NCI-H1417 treated with DMSO at 0.1 percent for 48 hours (cell line): ENCODE measurements around the gene PRDX1.
"Not testable (repeated sequence)": the region's sequence is repeated elsewhere in the genome, so short reads cannot be mapped to it uniquely, and the experiment has no call there.

Experiments
- DNase-seq: peaks from one replicate; lab custom pipeline; 2025; lab: John Stamatoyannopoulos, UW

PRDX1 gene

DNA sequence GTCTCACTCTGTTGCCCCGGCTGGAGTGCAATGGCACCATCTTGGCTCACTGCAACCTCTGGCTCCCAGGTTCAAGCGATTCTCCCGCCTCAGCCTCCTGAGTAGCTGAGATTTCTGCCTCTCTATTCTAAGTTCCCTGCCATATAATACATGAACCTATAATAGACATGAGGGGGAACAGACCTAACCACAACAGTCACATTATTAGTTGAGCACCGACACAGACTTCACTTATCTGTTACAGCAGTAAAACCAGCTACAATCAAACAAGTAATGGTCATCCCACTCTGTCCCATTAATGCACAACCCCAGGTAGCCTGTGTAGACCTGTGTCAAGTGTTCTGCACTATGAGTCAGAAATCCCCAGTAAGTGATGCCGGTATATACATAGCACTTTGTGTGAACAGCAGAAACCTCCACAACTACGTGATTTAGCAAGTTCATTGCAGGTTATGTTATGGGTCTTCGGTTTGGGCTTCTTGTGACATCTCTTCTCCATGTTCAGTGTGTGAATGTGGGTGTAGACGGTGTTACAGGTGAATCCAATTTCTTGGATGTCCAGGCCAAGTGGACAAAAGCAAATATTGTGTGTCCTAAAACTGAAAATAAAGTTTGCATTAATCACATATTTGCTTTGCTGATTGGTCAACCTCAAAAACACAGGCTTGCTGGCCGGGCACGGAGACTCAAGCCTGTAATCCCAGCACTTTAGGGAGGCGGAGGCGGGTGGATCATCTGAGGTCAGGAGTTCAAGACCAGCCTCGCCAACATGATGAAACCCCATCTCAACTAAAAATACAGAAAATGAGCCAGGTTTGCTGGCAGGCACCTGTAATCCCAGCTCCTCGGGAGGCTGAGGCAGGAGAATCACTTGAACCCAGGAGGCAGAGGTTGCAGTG is 18.0 kb downstream of the PRDX1 start:
- no peak for DNase-seq

DNA sequence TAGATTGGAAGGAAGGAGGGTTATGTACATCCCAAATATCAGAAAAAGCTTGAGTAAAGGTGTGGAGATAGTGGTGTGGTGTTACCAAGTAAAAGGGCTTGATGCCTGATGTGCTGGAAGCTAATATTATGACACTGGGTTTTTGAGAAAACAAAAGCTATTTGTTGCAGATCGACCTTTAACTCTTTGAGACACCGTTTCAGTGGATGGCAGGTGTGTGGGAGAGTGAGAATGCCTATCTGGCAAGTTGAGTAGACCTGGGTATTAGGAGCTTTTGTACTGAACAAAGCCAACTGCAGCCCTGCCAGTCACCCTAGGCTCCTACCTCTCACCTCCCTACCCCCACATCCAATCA is 20.2 kb downstream of the PRDX1 start:
- no peak for DNase-seq

DNA sequence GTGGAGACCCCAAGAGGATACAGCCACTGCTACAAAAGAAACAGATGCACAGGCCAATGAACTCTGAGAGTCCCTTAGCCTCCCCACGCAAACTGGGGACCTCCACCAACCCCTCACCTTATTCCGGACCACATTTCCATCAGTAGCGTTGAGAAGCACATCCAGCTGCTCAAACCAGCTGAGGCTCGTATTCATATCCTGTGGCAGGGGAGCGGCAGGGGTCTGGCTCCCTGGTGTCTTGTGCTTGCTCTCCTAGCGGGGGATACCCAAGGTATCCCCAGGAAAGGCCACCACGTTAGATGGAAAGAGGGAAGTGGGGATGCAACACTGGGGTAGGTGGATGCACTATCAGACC is 22.3 kb downstream of the PRDX1 start:
- no peak for DNase-seq

DNA sequence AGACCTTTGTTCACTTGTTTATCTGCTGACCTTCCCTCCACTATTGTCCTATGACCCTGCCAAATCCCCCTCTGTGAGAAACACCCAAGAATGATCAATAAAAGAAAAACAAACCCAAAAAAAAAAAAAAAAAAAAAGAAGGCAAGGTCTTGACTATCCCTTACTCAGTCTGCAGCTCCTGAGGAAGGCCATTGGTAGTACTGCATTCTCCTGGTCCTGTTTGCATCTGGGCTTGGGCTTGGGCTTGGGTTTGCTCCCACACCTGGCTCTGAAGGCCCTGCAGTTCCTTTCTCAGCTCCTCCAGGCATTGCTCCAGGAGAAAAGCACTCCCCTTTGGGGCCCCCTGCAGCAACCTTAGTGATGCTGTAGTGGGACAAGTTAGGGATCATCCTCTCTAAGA is 23.4 kb downstream of the PRDX1 start:
- DNase-seq = no peak

DNA sequence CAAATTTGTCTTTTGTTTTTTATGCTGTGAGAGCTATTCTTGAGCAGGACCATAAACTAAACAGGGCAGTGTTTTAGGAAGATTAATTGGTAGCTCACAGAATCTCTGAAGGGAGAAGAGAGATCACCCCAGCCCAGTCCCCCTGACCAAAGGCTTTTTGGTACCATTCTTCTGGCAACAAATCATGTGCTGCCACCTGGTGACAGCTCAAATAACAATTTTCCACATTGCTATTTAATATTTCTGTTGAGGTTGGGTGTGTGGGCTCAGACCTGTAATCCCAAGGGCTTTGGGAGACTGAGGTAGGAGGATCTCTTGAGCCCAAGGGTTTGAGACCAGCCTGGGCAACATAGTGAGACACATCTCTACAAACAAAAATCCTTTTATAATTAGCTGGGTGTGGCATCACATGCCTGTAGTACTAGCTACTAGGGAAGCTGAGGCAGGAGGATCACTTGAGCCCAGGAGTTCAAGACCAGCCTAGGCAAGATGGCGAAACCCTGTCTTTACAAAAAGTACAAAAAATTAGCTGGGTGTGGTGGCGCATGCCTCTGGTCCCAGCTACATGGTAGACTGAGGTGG is 28.5 kb downstream of the PRDX1 start:
- no peak for DNase-seq

DNA sequence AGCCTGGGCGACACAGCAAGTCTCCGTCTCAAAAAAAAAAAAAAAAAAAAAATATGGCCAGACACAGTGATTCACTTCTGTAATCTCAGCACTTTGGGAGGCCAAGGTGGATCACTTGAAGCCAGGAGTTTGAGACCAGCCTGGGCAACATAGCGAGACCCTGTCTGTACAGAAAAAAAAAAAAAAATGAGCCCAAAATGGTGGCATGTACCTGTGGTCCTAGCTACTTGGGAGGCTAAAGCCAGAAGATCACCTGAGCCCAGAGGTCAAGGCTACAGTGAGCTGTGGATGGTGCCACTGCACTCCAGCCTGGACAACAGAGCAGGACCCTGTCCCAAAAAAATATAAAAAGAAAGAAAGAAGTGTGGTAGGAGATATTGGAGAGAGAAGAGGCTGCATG is 29.0 kb downstream of the PRDX1 start:
- DNase-seq = no peak

DNA sequence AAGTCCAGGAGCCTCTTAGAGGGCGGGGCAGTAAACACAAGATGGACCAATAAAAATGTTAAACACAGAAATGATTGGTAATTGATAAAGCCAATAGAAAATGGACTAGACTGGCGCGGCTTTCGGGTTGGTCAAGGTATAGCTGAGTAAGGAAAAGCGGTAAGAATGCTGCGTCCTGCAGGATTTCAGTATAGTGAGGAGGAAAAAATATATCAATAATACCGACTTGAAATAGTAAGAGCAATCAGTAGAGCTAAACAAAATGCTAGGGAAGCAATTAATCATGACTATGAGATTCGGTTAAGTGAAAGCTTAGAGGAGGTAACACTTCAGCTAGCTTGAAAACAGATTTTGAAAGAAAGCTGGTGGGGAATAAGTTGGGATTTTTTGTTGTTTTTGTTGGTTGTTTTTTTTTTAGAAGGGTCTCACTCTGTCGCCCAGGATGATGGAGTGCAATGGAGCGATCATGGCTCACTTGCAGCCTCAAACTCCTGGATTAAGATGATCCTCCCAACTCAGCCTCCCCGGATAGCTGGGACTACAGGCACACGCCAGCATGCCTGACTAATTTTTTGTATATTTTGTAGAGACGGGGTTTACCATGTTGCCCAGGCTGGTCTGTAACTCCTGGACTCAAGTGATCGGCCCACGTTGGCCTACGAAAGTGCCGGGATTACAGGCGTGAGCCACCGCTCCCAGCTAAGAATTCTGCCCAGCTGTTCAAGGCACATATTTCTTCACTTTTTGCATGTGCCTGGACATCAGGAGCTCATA is 30.0 kb downstream of the PRDX1 start:
- no peak for DNase-seq

DNA sequence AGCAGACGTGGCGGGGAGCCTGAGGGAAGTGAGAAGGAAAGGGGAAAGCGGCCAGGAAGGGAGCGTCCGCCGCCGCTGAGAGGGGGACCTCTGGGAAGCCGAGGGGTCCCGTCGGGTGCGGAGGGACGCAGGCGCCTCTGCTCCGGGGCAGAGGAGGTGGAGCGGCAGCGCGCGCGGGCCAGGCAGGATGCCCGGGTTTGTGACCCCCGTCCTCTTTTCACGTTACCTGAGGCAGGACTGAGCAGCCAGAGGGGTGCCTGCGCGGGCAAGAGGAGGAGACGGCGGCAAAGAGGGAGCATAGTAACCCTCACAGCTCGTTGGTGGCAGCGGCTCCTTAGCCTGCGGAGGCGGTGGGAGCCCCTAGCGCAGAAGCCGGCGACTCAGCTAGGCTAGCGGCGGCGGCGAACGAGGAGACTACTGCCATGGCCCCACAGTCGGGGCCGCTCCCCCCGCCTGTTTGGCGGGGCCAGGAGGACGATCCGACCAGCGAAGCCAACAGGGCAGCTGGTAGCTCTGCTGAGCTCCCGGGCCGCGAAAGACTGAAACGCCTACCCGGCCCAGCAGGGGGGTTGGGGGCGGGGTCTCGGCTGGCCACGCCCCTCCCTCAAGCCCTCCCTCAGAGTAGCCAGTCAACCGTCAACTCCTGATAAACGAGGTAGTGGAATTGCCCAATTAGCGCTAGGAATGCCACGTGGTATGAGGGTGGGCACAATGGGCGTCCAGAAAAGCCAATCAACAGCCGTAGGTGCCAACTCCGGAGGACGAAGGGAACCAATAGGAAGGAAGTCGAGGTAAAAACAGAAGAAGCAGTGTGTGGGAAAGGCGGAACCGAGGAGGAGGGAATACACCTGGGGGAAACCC is 30.8 kb downstream of the PRDX1 start, which contains the start of gene TESK2:
TESK2 (minus strand) TSS at position 538 of the 861 bp plus-strand sequence. CDS start 33,378 bp downstream, outside the sequence.
- peak; percentile 99 for DNase-seq

DNA sequence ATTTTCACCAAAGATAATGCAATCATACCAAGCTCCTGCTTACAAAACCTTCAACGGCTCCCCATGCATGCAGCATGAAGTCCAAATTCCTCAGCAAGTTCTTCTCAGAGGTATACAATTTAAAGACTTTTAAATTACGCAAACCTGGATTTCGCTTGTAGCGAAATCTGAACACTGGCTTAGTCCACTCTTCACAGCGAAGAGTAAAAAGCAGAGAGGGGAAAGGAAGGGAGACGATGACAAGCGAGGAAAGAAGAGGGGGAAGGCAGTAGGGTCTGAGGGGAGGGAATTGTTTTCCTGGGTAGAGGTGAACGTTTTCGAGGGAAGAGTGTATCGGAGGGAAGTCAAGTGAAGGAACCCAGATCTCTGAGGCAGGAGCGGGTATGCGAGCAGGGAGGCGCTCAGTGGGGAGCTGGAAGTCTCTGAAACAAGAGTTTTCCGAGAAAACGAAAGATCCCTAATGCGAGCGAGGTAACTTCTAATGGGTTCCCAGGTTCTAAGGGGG is 31.5 kb downstream of the PRDX1 start:
- no peak for DNase-seq

DNA sequence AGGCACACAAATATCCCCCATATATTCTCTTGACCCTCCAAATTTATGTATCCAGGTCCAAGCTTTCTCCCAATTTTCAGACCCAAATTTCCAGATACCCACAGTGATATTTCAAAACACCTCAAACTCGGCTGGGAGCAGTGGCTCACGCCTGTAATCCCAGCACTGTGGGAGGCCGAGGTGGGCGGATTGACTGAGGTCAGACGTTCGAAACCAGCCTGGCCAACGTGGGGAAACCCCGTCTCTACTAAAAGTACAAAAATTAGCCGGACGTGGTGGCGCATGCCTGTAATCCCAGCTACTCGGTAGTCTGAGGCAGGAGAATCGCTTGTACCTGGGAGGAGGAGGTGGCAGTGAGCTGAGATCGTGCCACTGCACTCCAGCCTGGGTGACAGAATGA is 32.3 kb downstream of the PRDX1 start:
- not testable (repeated sequence) for DNase-seq

DNA sequence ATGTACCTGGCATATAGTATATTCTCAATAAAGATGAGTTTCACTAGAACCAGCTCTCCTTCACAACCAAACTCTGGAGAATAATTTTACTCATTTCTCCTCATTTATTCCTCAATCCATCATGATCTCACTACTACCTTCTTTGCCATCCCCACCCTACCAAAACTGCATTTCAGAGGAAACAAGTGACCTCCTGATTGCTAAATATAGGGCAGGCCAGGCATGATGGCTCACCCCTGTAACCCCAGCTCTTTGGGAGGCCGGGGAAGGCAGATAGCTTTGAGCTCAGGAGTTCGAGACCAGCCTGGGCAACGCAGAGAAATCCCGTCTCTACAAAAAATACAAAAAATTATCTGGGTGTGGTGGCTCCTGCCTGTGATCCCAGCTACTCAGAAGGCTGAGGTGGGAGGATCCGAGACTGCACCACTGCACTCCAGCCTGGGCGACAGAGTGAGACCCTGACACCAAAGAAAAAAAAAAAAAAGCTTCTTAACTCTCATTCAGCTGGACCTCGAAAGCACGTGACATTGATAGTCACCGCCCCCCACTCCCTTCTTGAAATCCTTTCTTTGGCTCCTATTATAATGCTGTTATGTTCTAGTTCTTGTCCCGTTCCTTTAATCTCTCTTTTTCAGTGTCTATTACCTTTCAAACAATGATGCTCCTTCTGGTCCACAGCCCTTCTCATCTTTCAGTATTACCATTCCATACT is 32.9 kb downstream of the PRDX1 start:
- DNase-seq = no peak

DNA sequence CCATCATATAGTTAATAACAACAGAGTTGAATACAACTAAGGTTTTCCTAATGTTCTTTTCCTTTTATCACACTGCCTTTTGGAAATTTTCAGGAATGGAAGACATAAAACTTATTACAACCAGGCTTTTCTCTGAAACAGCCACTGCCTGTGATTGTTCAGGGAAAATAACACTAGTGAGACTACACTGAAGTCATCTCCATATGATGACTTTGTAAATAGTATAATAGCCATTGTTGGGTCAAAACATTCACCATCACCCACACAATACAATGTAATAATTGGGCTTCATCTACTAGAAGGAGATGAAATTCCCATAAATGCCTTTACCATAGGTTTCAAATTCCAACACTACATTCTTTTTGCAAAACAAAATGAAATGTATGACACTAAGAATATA is 35.7 kb downstream of the PRDX1 start:
- no peak for DNase-seq

DNA sequence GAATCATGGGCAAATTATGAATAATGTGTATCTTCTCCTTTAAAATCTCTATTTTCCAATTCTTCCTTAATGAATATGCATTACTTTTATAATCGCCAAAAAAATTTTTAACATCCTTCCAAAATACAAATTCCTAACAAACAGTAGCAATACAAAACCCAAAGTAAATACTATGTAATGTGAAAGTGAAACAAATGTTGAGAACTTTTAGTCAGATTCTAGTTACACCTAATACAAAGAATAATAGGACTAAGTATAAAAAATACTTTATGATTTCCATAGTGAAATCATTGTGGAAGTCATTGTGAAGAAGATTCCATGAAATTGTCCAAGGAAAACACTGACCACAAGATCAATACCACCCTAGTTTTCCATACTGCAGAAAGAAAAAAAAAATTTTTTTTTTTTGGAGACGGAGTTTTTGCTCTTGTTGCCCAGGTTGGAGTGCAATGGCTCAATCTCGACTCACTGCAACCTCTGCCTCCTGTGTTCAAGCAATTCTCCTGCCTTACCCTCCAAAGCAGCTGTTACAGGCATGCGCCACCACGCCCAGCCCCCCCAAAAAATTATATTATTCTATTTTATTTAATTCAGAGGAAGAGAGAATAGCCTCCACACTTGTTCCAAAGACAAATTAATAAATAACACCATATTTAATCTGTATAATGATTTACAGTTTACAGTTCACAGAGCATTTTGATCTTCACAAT is 42.5 kb downstream of the PRDX1 start:
- no peak for DNase-seq

DNA sequence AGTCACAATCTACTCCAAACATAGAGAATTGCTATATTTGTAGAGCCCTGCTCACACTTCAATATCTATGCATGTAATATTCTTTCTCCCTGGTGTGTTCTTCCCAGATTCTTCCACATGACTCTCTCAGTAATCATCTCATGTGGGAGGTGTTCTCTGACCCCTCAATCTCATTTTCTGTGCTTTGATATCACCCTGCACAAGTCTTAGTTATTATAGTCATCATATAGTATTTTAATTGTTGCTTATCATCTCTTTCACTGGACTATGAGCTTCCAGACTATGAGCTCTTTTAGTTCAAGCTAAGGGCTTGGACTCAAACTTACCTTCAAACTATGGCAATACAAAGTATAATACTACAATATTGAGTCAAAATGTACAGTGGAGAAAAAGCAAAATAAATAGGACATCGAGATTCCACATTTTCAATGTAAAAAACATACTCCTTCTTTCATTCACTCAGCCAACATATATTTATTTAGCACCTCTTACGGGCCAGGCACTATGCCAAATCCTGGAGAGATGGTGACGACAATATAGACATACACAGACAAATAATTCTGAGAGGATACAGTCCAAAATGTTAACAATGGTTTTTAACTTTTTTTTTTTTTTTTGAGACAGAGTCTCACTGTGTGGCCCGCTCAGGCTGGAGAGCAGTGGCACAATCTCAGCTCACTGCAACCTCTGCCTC is 43.4 kb downstream of the PRDX1 start:
- DNase-seq = no peak

DNA sequence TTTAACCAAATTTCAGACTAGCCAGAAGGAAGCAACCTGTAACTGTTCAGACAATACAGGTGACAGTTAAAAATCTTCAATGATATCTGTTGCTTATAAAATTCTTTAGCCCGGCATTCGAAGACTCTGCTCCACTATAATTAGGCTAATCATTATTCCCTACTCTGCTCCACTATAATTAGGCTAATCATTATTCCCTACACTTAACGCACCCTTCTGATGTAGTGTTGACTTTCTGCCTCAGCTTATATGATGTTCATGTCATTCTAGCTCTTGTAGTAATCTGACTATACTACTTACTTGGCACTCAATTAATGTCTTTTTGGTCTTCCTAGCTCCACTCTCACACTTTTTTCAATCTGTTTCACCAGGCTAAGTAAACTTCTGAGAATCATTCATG is 44.0 kb downstream of the PRDX1 start:
- DNase-seq = peak; percentile 78

DNA sequence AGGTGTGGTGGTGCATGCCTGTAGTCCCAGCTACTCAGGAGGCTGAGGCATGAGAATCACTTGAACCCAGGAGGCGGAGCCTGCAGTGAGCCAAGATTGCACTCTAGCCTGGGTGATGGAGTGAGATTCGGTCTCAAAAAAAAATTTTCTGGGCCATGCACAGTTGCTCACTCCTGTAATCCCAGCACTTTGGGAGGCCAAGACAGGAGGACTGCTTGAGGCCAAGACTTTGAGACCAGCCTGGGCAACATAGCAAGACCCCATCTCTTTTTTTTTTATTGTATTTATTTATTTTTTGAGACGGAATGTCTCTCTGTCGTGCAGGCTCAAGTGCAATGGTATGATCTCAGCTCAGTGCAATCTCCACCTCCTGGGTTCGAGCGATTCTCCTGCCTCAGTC is 47.5 kb downstream of the PRDX1 start:
- not testable (repeated sequence) for DNase-seq

DNA sequence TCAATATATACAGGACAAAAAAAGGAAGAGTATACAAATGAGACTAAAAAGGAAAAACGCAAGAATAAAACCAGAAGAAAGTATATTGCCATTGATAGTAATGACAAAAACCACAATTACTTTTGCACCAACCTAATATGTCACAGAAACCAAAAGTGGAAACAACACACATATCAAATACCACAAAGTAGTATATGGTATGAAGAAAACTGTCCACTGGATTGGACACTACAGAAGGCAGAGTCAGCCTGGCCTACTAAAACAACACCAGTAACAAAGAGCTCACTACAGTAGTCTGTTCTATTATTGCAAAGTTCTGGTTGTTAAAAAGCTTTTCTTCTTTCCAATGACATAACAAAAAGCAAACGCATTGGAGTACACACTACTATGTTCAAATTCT is 48.4 kb downstream of the PRDX1 start:
- DNase-seq = no peak

DNA sequence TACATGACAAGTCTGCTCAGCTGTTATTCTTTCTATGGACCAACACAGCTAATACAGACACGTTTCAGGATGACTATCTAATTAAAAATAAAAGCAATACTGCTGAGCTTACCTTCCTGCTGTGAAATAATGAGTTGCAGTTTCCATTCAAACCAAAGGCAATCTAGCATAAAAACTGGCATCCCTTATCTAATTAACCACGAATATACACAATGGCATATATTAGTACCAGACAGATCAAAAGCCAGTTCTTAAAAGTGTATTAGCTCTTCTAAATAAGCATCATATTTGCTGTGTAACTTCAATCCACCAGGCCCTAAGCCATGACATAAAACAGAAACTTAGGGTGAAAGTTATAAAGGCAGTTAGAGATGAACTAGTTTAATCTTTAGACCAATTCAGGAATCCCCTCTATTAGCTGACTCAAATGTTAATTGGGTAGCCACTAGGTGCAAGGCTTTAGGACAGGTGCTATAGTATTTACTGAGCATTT is 51.3 kb downstream of the PRDX1 start:
- DNase-seq = no peak

DNA sequence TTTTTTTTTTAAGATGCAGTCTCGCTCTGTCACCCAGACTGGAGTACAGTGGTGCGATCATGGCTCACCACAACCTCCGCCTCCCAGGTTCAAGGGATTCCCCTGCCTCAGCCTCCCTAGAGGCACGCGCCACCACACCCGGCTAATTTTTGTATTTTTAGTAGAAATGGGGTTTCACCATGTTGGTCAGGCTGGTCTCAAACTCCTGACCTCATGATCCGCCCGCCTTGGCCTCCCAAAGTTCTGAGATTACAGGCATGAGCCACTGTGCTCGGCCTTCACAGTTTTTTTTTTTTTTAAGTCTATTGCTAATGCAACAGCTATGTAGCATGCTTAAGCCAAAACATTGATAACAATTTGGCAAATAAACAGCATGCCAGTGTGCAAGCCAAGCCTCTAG is 54.3 kb downstream of the PRDX1 start:
- DNase-seq = not testable (repeated sequence)

DNA sequence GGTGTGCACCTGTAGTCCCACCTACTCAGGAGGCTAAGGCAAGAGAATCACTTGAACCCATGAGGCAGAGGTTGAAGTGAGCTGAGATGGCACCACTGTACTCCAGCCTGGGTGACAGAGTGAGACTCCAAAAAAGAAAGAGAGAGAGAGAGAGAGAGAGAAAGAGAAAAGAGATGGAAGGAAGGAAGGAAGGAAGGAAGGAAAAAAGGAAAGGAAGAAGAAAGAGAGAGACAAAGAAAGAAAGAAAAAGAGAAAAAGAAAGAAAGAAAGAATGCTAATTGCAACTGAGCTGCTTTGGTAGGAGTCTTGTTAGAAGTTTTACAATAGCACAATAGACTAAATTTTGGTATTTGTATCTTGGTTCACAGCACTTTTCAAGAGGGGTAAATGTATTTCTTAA is 56.4 kb downstream of the PRDX1 start:
- no peak for DNase-seq
